Sigmoid colon (tissue), 4 donors: ENCODE measurements around the gene LRRFIP2.

Experiments
- EP300 ChIP-seq, 4 donors: sonication (generic); formaldehyde crosslinking; IDR thresholded peaks; one replicate each; pipeline ENCODE4 v1.6.1; 2017; ENCODE audit warnings: antibody characterized with exemption in 4 of 4
- TF ChIP-seq, protein P1 (sequence below), 4 experiments: fragments of 450-650 bp in 3 of 4; fragments of 200-600 bp in 1 of 4; IDR thresholded peaks; one replicate each; pipeline ENCODE4 v1.5.1; 2016 to 2019; ENCODE audit warnings: antibody characterized with exemption in 4 of 4, mild to moderate bottlenecking in 3 of 4, moderate library complexity in 2 of 4

DNA sequence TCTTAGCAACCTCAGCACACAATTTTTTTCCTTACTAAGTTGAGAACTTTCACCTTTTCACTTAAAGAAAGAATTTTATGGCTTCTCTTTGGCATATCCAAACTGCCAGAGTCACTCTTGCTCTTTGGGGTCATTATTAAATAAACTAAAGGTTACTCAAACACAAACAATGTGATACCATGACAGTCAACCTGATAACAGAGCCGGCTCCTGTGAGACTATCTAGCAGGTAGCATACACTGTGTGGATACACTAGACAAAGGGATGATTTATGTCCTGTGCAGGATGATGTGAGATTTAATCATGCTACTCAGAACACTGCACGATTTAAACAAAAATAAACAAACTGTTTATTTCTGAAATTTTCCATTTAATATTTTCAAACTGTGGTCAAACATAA is 35.6 kb downstream of the LRRFIP2 start:
- TF ChIP-seq, protein P1, sequence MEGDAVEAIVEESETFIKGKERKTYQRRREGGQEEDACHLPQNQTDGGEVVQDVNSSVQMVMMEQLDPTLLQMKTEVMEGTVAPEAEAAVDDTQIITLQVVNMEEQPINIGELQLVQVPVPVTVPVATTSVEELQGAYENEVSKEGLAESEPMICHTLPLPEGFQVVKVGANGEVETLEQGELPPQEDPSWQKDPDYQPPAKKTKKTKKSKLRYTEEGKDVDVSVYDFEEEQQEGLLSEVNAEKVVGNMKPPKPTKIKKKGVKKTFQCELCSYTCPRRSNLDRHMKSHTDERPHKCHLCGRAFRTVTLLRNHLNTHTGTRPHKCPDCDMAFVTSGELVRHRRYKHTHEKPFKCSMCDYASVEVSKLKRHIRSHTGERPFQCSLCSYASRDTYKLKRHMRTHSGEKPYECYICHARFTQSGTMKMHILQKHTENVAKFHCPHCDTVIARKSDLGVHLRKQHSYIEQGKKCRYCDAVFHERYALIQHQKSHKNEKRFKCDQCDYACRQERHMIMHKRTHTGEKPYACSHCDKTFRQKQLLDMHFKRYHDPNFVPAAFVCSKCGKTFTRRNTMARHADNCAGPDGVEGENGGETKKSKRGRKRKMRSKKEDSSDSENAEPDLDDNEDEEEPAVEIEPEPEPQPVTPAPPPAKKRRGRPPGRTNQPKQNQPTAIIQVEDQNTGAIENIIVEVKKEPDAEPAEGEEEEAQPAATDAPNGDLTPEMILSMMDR (IDR thresholded peaks at IDR 0.05): no peak
- TF ChIP-seq EP300 (IDR thresholded peaks at IDR 0.05): no peak
